Activated CD4-positive, alpha-beta T cell treated with anti-CD3 and anti-CD28 coated beads, Interleukin-2, amount 50 U/mL, for 24 hours (primary cell): ENCODE data around the gene GPR180.

ENCODE experiments used
- DNase-seq, 2 donors: peaks; one replicate each; pipeline ENCODE4 v3.0.0-alpha.2; 2020; ENCODE audit warnings: low read depth in 1 of 2, low spot score in 1 of 2

The GPR180 gene

GRCh38 chr13:94640721-94641120 lies 39.1 kb downstream of the GPR180 start:
- DNase-seq: no peak

- no peak for DNase-seq
Observed at GRCh38 chr13:94641409-94641941, 39.8 kb downstream of the GPR180 start.

- no peak for DNase-seq
Observed at GRCh38 chr13:94646904-94647303, 45.2 kb downstream of the GPR180 start.

- DNase-seq: no peak
Observed at GRCh38 chr13:94656176-94656575, 54.5 kb downstream of the GPR180 start.

- DNase-seq: no peak
Observed at GRCh38 chr13:94656766-94657165, 55.1 kb downstream of the GPR180 start.

- DNase-seq: no peak
Observed at GRCh38 chr13:94657167-94657566, 55.5 kb downstream of the GPR180 start.

- no peak for DNase-seq
Observed at GRCh38 chr13:94658926-94659597, 57.4 kb downstream of the GPR180 start.

- no peak for DNase-seq
Observed at GRCh38 chr13:94659598-94659946, 57.9 kb downstream of the GPR180 start.

- DNase-seq: no peak
Observed at GRCh38 chr13:94660695-94661326, 59.2 kb downstream of the GPR180 start.

GRCh38 chr13:94661406-94661805 lies 59.7 kb downstream of the GPR180 start:
- DNase-seq: no peak

GRCh38 chr13:94662274-94662945 lies 60.8 kb downstream of the GPR180 start:
- DNase-seq: no peak

- DNase-seq: no peak
Observed at GRCh38 chr13:94664889-94665288, 63.2 kb downstream of the GPR180 start.

- DNase-seq: no peak
Observed at GRCh38 chr13:94666065-94666464, 64.4 kb downstream of the GPR180 start.

- peak in 1 of 2 donors; percentile 21 for DNase-seq
Observed at GRCh38 chr13:94667190-94667589, 65.5 kb downstream of the GPR180 start.

GRCh38 chr13:94672400-94672799 lies 70.7 kb downstream of the GPR180 start:
- DNase-seq: no peak

GRCh38 chr13:94673851-94674250 lies 72.2 kb downstream of the GPR180 start:
- DNase-seq: no peak

- peak in 1 of 2 donors; percentile 39 for DNase-seq
Observed at GRCh38 chr13:94674609-94675348, 73.1 kb downstream of the GPR180 start.

- DNase-seq: no peak
Observed at GRCh38 chr13:94677799-94678198, 76.1 kb downstream of the GPR180 start.

- DNase-seq: no peak
Observed at GRCh38 chr13:94678845-94679244, 77.2 kb downstream of the GPR180 start.

- no peak for DNase-seq
Observed at GRCh38 chr13:94679614-94680013, 78.0 kb downstream of the GPR180 start.

- no peak for DNase-seq
Observed at GRCh38 chr13:94682229-94682628, 80.6 kb downstream of the GPR180 start.

GRCh38 chr13:94683409-94683808 lies 81.8 kb downstream of the GPR180 start:
- no peak for DNase-seq
